SU-DHL-6 (cell line): ENCODE results near the gene ADAM12.

ENCODE experiments used
- H2AFZ ChIP-seq: fragments of 200-600 bp; sonication (generic); 2 replicates; pipeline ENCODE4 v1.6.1; 2014; ENCODE audit warnings: low read depth, mild to moderate bottlenecking, moderate library complexity, mixed read lengths, antibody characterized with exemption, low read length; ENCODE audit not compliant: severe bottlenecking
- H3F3A ChIP-seq: fragments of 200-600 bp; shearing (Covaris generic); 2 replicates; pipeline ENCODE4 v1.6.0; 2016; ENCODE audit warnings: antibody characterized with exemption, mild to moderate bottlenecking; ENCODE audit not compliant: insufficient read depth
- H3K27ac ChIP-seq: fragments of 200-600 bp; sonication (generic); 2 replicates; pipeline ENCODE4 v1.5.1; 2016; ENCODE audit warnings: low read depth, mild to moderate bottlenecking, low read length, moderate library complexity, mixed read lengths
- H3K27me3 ChIP-seq: fragments of 200-600 bp; sonication (generic), shearing (Covaris generic); 2 replicates; pipeline ENCODE4 v1.6.0; 2014; ENCODE audit warnings: mild to moderate bottlenecking, low read length
- H3K36me3 ChIP-seq: fragments of 200-600 bp; sonication (generic); 2 replicates; pipeline ENCODE4 v1.6.1; 2014; ENCODE audit warnings: mild to moderate bottlenecking, low read length, mixed read lengths
- H3K4me2 ChIP-seq: fragments of 300-600, 200-600 bp; shearing (Covaris generic), sonication (generic); 2 replicates; pipeline ENCODE4 v1.6.0; 2014; ENCODE audit warnings: low read length, low read depth, mild to moderate bottlenecking; ENCODE audit not compliant: poor library complexity, severe bottlenecking
- H3K4me3 ChIP-seq: fragments of 200-600 bp; sonication (generic); 2 replicates; pipeline ENCODE4 v1.5.1; 2014; ENCODE audit warnings: antibody characterized with exemption, low read length, mild to moderate bottlenecking, mixed read lengths; ENCODE audit not compliant: insufficient read depth, poor library complexity, severe bottlenecking
- H3K79me2 ChIP-seq: fragments of 200-600 bp; sonication (generic); 2 replicates; pipeline ENCODE4 v1.6.1; 2014; ENCODE audit warnings: mild to moderate bottlenecking, low read length, moderate library complexity; ENCODE audit not compliant: insufficient read depth
- H3K9ac ChIP-seq: fragments of 200-600 bp; sonication (generic); 2 replicates; pipeline ENCODE4 v1.7.0; 2014; ENCODE audit warnings: mild to moderate bottlenecking, low read length
- H3K9me2 ChIP-seq: fragments of 200-600 bp; sonication (generic); replicated peaks from 2 replicates; pipeline ENCODE4 v1.6.1; 2014; ENCODE audit warnings: low read length; ENCODE audit not compliant: insufficient read depth
- H3K9me3 ChIP-seq: fragments of 200-600 bp; sonication (generic); 2 replicates; pipeline ENCODE4 v1.6.1; 2014; ENCODE audit warnings: low read length, mixed read lengths; ENCODE audit not compliant: insufficient read depth
- H4K20me1 ChIP-seq: fragments of 200-600 bp; sonication (generic); 2 replicates; pipeline ENCODE4 v1.6.1; 2014; ENCODE audit warnings: low read depth, mild to moderate bottlenecking, antibody characterized with exemption, low read length, moderate library complexity, mixed read lengths
- EZH2phosphoT487 ChIP-seq: fragments of 200-600 bp; sonication (generic), shearing (Covaris generic); conservative IDR thresholded peaks from 2 replicates; pipeline ENCODE4 v1.6.1; 2018; ENCODE audit warnings: mild to moderate bottlenecking, antibody characterized with exemption, low read length, moderate library complexity, mixed read lengths
- TF ChIP-seq, protein P1 (sequence below): fragments of 200-600 bp; sonication (generic); IDR thresholded peaks from one replicate; pipeline ENCODE4 v1.5.1; 2017; ENCODE audit warnings: antibody characterized with exemption, mild to moderate bottlenecking, low read length, moderate library complexity; ENCODE audit not compliant: insufficient read depth, poor library complexity, severe bottlenecking

ADAM12 gene

DNA sequence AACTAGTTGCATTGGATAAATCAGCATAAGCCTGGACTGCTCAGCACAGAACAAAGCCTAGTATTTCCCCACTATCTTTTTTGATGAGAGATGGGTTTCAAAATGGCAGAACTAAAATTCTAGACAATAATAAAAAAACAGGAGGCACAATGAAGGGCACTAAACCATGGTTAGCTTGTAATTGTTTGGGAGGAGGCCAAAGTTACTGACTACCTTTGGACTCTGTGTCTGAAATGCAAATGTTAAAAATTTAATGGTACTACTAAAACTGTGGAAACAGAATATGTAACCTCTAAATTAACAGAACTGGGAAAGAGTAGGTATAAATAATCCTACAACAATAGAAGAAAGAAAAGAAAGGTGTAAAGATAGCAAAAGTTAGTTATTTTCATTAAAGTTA is 13.0 kb downstream of the ADAM12 start:
- Histone ChIP-seq H3K4me2 (no peak overlapping the region), H3K9me2 (no peaks in the 10 kb centered on the region), H3K36me3 (no peaks in the 10 kb centered on the region)

DNA sequence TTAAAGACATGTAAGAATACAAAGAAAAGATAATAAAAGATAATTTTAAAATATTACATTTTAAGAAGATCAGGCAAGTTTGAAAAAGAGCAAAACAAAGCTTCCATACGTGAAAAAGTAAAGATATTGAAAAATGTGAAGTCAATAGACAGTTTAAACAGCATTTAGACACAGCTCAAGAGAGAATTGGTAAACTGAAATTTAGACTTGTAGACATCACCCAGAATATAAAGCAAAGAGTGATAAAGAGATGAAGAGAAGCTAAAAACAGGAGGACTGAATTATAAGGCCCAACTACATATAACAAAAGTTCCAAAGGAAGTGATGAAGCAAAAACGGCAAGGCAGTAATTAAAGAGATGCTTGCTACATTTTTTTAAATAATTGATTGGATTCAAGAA is 13.8 kb downstream of the ADAM12 start:
- Histone ChIP-seq H3K27me3 (no peaks in the 10 kb centered on the region), H2AFZ (no peak overlapping the region), H3K9me3 (no peaks in the 10 kb centered on the region), H4K20me1 (no peaks in the 10 kb centered on the region), H3K4me3 (no peak overlapping the region), H3K27ac (no peak overlapping the region), H3K36me3 (no peaks in the 10 kb centered on the region), H3K79me2 (no peaks in the 10 kb centered on the region), H3K9me2 (no peaks in the 10 kb centered on the region), H3F3A (no peaks in the 10 kb centered on the region), H3K9ac (no peak overlapping the region), H3K4me2 (no peak overlapping the region)
- TF ChIP-seq, protein P1, sequence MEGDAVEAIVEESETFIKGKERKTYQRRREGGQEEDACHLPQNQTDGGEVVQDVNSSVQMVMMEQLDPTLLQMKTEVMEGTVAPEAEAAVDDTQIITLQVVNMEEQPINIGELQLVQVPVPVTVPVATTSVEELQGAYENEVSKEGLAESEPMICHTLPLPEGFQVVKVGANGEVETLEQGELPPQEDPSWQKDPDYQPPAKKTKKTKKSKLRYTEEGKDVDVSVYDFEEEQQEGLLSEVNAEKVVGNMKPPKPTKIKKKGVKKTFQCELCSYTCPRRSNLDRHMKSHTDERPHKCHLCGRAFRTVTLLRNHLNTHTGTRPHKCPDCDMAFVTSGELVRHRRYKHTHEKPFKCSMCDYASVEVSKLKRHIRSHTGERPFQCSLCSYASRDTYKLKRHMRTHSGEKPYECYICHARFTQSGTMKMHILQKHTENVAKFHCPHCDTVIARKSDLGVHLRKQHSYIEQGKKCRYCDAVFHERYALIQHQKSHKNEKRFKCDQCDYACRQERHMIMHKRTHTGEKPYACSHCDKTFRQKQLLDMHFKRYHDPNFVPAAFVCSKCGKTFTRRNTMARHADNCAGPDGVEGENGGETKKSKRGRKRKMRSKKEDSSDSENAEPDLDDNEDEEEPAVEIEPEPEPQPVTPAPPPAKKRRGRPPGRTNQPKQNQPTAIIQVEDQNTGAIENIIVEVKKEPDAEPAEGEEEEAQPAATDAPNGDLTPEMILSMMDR = no peak
- no peak for TF ChIP-seq EZH2phosphoT487

More for the DNA sequence above, 13.0 kb downstream of the ADAM12 start:
- Histone ChIP-seq H3K79me2 (no peaks in the 10 kb centered on the region), H4K20me1 (no peaks in the 10 kb centered on the region), H2AFZ (no peak overlapping the region), H3K4me3 (no peak overlapping the region), H3K27me3 (no peaks in the 10 kb centered on the region), H3K9ac (no peak overlapping the region), H3F3A (no peaks in the 10 kb centered on the region), H3K9me3 (no peaks in the 10 kb centered on the region), H3K27ac (no peak overlapping the region)
- TF ChIP-seq, protein P1 = no peak
- TF ChIP-seq EZH2phosphoT487 = no peak

DNA sequence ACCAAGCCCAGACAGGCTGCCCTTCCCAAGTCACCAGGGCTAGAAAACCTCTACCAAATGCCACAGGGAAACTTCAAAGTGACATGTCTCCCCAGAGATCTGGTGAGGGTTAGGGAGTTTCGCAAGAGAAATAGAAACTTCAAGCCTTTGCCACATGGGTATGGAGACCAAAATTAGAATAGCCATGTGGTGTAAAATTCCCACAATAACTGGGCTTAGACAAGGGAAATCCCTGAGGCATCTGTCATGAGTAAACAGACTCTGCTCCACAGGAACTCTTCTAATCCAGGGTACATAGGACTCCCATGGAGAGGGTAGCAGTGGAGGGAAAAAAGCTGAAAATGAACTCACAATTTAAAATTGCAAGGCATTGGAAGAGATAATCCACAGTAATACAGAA is 14.3 kb downstream of the ADAM12 start:
- Histone ChIP-seq H4K20me1 (no peaks in the 10 kb centered on the region), H3K4me2 (no peak overlapping the region), H3K27ac (no peak overlapping the region), H3K79me2 (no peaks in the 10 kb centered on the region), H3K9ac (no peak overlapping the region), H3K27me3 (no peaks in the 10 kb centered on the region), H3K36me3 (no peaks in the 10 kb centered on the region), H3F3A (no peaks in the 10 kb centered on the region), H3K4me3 (no peak overlapping the region), H2AFZ (no peak overlapping the region), H3K9me3 (no peaks in the 10 kb centered on the region), H3K9me2 (no peaks in the 10 kb centered on the region)
- TF ChIP-seq, protein P1 = no peak
- no peak for TF ChIP-seq EZH2phosphoT487
